HG02981 (cell line): ENCODE measurements around the gene CMIP.

Experiments used
- ATAC-seq: cut with Tn5 transposase; IDR thresholded peaks from one replicate; pipeline ENCODE4 v1.9.1; 2021; ENCODE audit warnings: mild to moderate bottlenecking, moderate library complexity; ENCODE audit not compliant: unreplicated experiment

CMIP gene

DNA sequence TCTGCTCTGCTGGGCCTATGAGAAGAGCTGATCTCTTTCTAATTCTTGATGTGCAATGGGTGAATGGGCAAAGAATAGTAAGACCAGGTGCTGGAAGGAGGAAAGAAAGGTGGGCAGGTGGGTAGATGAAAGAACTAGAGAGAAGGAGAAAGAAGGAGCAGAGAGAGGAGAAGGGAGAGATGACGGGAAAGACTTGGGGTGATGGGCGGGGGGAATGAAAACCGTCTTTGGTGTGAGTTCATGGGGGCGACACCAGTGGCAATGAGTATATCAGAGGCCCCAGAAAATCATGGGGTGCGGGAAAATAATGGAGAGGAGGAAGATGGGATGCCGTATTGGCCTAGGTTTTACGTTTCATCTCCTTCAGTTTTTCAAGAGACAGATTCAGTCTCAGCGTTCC is 205.7 kb downstream of the CMIP start:
- ATAC-seq, result no peak

DNA sequence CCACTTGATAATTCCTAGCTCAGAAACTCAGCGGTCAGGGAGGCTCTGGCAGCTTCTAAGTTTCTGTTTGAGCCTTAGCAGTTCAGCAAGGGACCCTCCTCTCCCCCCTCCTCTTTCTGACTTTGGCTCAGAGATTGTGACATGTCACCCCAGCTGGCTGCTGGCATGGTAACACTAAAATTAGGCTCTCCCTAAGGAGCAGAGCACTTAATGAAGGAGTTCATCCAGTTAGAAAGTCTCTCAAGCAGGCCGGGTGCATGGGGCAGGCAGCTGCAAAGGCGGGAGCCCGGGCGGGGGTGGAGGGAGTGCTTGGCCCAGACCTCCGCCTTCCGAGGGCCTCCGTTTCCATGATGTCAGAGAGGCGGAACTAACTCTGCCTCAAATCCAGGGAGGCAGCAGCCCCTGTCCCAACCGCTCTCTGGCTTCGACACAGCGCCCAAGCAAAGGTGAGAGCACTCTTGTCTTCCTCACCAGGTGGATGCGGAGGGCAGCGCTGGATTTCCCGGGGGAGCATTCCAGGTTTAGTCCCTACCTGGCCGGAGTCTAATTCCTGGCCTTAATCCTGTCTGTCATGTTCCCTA is 206.5 kb downstream of the CMIP start:
- no peak for ATAC-seq

GRCh38 chr16:81651758-81652718 is 207.4 kb downstream of the CMIP start:
- ATAC-seq, result no peak

DNA sequence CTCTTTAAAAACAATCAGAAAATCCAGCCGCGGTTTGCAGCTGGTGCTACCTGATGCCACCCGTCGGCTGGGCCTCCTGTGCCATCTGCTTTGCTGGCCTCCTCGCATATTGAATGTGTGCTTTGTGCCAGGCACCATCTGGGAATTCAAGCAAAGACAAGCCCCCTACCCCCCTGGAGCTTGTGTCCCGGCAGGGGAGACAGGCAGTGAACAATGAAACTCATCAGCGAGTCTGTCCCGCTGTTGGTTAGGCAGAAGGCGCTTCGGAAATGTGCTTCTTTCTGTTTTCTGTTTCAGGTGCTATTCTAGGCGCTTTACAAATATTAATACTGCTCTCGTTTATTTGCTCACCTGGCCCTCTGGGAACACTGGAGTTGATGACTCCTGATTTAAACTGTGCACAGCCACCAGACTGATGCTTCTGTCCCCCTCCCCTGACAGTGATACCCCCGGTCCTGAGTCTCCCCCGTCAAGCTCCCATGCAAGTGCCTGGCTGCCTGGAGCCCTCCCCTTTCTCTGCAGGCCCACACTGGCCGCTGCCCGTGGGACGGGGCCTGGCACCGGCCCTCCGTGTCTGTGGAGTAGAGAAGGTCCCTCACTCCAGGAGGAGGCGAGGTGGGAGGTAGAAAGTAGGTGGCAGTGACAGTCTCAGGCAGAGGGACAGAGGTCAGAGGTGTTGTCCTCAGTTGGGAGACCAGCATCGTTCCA is 208.3 kb downstream of the CMIP start:
- no peak for ATAC-seq

DNA sequence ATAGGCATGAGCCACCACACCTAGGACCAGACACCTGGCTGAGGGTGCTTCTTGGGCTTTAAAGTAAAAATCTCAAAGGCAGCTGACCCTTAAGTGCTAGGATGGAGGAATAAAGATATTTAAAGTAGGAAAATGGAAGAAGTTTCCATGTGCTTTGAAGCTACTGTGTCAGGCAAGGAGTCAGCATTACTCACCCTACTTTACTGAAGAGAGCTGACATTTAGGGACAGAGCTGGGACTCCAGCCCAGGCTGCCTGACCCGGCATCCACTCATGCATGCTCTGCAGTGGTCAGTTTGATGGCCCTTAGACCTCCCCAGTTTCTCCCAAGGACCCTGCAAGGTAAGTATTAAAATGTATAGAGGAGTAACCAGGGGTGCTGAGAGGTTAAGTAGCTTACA is 209.7 kb downstream of the CMIP start:
- ATAC-seq, result no peak

DNA sequence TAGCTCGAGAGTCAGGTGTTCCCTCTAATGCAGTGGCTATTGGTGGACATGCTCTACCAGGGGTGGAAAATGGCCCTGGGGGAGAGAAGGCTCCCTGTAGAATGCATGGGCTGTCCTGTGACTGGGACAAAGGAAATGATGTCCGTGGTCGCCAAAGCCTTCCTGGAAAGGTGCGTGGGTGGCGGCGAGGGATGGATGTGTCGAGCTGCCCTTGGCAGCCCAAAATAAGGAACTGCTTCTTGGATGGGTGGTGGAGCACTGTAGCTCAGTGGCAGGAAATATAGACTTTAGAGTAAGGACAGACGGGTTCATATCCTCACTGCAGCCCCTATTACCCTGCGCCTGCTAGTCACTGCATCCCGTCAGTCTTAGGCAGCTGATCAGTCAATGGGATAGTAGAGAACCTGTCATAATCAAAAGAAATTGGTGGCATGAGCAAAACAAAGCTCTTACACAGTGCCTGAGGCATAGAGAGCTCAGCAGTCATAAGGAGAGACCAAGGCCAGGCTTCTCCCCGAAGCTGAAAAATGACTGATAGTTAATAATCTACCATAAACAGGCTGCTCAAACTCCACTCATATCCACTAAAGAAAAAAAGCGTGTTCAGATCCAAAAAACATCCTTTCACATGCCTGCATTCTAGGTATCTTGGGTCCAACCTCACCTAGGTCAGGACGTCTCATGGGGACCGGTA is 211.0 kb downstream of the CMIP start:
- ATAC-seq, result no peak

DNA sequence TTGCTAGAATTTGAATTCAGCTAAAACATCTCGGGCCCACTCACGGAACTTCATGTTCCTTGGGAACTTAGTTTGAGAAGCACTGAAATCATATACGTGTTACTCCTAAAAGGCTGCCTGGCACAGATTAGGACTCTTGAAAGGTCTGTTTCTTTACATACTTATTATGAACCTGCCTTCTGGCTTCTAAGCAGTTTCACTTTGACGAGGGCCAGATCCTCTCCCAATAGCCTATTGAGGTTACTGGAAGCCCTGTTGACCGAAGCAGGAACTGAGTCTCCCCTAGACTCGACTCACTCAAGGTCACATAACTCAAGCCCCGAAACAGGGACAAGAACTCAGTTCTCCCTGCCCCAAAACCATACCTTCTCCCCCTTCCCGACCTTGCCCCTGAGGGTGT is 212.6 kb downstream of the CMIP start:
- no peak for ATAC-seq

- ATAC-seq, result no peak
These were observed 213.2 kb downstream of the CMIP start for GRCh38 chr16:81657781-81658180.

DNA sequence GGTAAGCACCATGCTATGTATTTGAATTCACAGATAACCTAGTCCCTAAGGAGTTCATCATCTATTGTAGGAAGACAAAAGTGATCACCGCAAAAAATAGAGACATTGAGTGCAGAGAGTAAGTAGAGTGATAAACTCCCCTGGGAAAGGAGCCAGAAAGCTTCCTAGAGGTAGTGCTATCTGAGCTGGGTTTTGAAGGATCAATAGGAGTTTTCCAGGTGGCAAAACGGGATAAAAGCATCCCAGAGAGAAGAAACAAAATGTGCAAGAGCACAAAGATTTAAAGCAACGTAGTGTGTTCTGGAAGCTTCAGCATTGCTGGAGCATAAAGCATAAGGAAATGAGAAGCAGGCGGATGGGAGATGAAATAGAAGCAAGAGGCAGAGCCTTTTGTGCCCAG is 213.8 kb downstream of the CMIP start:
- no peak for ATAC-seq

- ATAC-seq, result no peak
These were observed 214.6 kb downstream of the CMIP start for GRCh38 chr16:81659249-81659648.

DNA sequence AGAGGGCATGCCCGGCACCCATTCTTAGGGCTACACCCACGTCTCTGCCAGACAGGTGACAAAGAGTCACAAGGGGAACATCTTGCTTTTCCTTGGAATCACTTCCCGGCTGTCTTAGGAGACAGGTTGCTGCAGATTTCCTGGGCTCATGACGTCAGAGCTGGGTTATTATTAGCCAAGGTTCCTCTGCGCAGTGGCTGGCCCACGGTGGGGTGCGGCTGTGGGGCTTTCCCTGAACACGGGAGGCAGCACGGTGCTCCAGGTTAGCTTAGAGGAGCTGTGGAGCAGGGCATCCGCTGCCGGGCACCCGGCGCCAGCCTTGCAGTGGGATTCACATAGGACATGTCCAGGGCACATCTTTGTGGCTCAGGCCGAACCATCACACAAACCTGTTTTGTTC is 216.5 kb downstream of the CMIP start:
- no peak for ATAC-seq

GRCh38 chr16:81664153-81664552 is 219.5 kb downstream of the CMIP start:
- no peak for ATAC-seq

- ATAC-seq, result no peak
These were observed 221.0 kb downstream of the CMIP start for GRCh38 chr16:81665588-81665987.

GRCh38 chr16:81666113-81666512 is 221.5 kb downstream of the CMIP start:
- no peak for ATAC-seq

GRCh38 chr16:81668243-81669097 is 223.9 kb downstream of the CMIP start:
- ATAC-seq, result no peak

GRCh38 chr16:81669473-81670350 is 225.1 kb downstream of the CMIP start:
- no peak for ATAC-seq

- no peak for ATAC-seq
These were observed 227.4 kb downstream of the CMIP start for GRCh38 chr16:81671738-81672597.

GRCh38 chr16:81673432-81673831 is 228.8 kb downstream of the CMIP start:
- no peak for ATAC-seq
